IMR-90 (cell line): ENCODE data around the gene SPTSSA. TPM values are rescaled to one million over a fixed set of nuclear protein-coding genes. Genes with fewer than 3 reads are reported as not detected.
A peak's percentile ranks its signal among the peaks of the same experiment; 100 is the strongest.

Source experiments
- ATAC-seq: fragments of 200-7000 bp; cut with Tn5 transposase; 2 replicates; pipeline ENCODE4 v1.9.1; 2020; ENCODE audit warnings: low read depth, mild to moderate bottlenecking, moderate library complexity
- BruUV-seq: library from RNA; stranded (reverse); fragments of 400-500 nt; replicated peaks from 2 replicates; lab custom pipeline; 2021; lab: Mats Ljungman, UMichigan
- CTCF ChIA-PET: fragments of 300-600 bp; formaldehyde crosslinking; extraction: SDS; loops from one replicate; lab custom pipeline; 2021; ENCODE audit warnings: antibody characterized with exemption; lab: Yijun Ruan, JAX
- POLR2A ChIA-PET: fragments of 300-600 bp; sonication (Branson Sonifier 250); formaldehyde crosslinking; loops from one replicate; lab custom pipeline; 2022; ENCODE audit warnings: antibody characterized with exemption; ENCODE audit not compliant: unreplicated experiment; lab: Charles Lee
- DNase-seq: peaks from one replicate; pipeline ENCODE4 v3.0.0; 2013
- H2AFZ ChIP-seq: replicated peaks from 2 replicates; pipeline ENCODE3; 2013; ENCODE audit warnings: low read length, mild to moderate bottlenecking; ENCODE audit not compliant: poor library complexity
- H2AK5ac ChIP-seq: 2 replicates; pipeline ENCODE4 v1.6.1; 2013; ENCODE audit warnings: low read depth, low read length, inconsistent platforms
- H2AK9ac ChIP-seq: replicated peaks from 2 replicates; pipeline ENCODE3; 2013; ENCODE audit warnings: mild to moderate bottlenecking, low read depth, low read length, moderate library complexity; ENCODE audit not compliant: poor library complexity
- H2BK120ac ChIP-seq: 2 replicates; pipeline ENCODE4 v1.6.1; 2013; ENCODE audit warnings: low read depth, low read length, inconsistent platforms
- H2BK15ac ChIP-seq: 3 replicates; pipeline ENCODE4 v1.6.1; 2013; ENCODE audit warnings: low read depth, low read length, inconsistent platforms
- H2BK20ac ChIP-seq: 2 replicates; pipeline ENCODE4 v1.6.1; 2013; ENCODE audit warnings: low read depth, mild to moderate bottlenecking, inconsistent platforms, low read length, moderate library complexity
- H2BK5ac ChIP-seq: 2 replicates; pipeline ENCODE4 v1.6.1; 2013; ENCODE audit warnings: mild to moderate bottlenecking, low read depth, low read length, inconsistent platforms; ENCODE audit not compliant: poor library complexity, severe bottlenecking
- H3K14ac ChIP-seq: replicated peaks from 2 replicates; pipeline ENCODE4 v1.6.1; 2013; ENCODE audit warnings: low read depth, low read length, inconsistent platforms
- H3K18ac ChIP-seq: 2 replicates; pipeline ENCODE4 v1.6.1; 2013; ENCODE audit warnings: low read depth, low read length, control low read depth
- H3K23ac ChIP-seq: 2 replicates; pipeline ENCODE4 v1.6.1; 2013; ENCODE audit warnings: low read depth, low read length, inconsistent platforms
- H3K27ac ChIP-seq: 2 replicates; pipeline ENCODE4 v1.5.1; 2013; ENCODE audit warnings: mild to moderate bottlenecking, control low read depth, low read length; ENCODE audit not compliant: insufficient read depth
- H3K27me3 ChIP-seq: 2 replicates; pipeline ENCODE4 v1.6.1; 2013; ENCODE audit warnings: low read length; ENCODE audit not compliant: control insufficient read depth, insufficient read depth
- H3K36me3 ChIP-seq: 2 replicates; pipeline ENCODE4 v1.6.1; 2013; ENCODE audit warnings: low read length, mixed read lengths; ENCODE audit not compliant: control insufficient read depth, insufficient read depth
- H3K4ac ChIP-seq: 2 replicates; pipeline ENCODE4 v1.6.1; 2013; ENCODE audit warnings: low read depth, low read length, inconsistent platforms
- H3K4me1 ChIP-seq: 2 replicates; pipeline ENCODE4 v1.6.1; 2013; ENCODE audit warnings: low read length, mixed read lengths; ENCODE audit not compliant: control insufficient read depth, insufficient read depth
- H3K4me2 ChIP-seq: 2 replicates; pipeline ENCODE4 v1.6.1; 2013; ENCODE audit warnings: low read depth, mild to moderate bottlenecking, control low read depth, low read length, moderate library complexity
- H3K4me3 ChIP-seq: 2 replicates; pipeline ENCODE4 v1.5.1; 2013; ENCODE audit warnings: low read depth, mild to moderate bottlenecking, control low read depth, low read length, moderate library complexity; ENCODE audit not compliant: insufficient read depth
- H3K56ac ChIP-seq: 2 replicates; pipeline ENCODE4 v1.6.1; 2013; ENCODE audit warnings: low read length, inconsistent platforms; ENCODE audit not compliant: insufficient read depth; ENCODE audit errors: extremely low read depth
- H3K79me1 ChIP-seq, 2 experiments: 2 replicates each; pipeline ENCODE4 v1.6.1; 2013; ENCODE audit warnings: low read length in 2 of 2, inconsistent platforms in 1 of 2, low read depth in 1 of 2
- H3K9ac ChIP-seq: 2 replicates; pipeline ENCODE4 v1.6.1; 2013; ENCODE audit warnings: low read depth, low read length, control low read depth
- H3K9me1 ChIP-seq: 2 replicates; pipeline ENCODE4 v1.6.1; 2013; ENCODE audit warnings: low read length, inconsistent platforms; ENCODE audit not compliant: insufficient read depth
- H3K9me3 ChIP-seq: 2 replicates; pipeline ENCODE4 v1.6.1; 2013; ENCODE audit warnings: low read length; ENCODE audit not compliant: control insufficient read depth, insufficient read depth
- H4K20me1 ChIP-seq: 2 replicates; pipeline ENCODE4 v1.6.1; 2013; ENCODE audit warnings: low read length, inconsistent platforms; ENCODE audit not compliant: insufficient read depth
- H4K5ac ChIP-seq: 2 replicates; pipeline ENCODE4 v1.6.1; 2013; ENCODE audit warnings: mild to moderate bottlenecking, low read depth, low read length, control low read depth
- H4K8ac ChIP-seq, 2 experiments: 2 replicates each; pipeline ENCODE4 v1.6.1; 2013; ENCODE audit warnings: low read depth in 2 of 2, low read length in 2 of 2, control low read depth in 1 of 2, inconsistent platforms in 1 of 2
- H4K91ac ChIP-seq: 2 replicates; pipeline ENCODE4 v1.6.1; 2013; ENCODE audit warnings: low read depth, low read length, inconsistent platforms; ENCODE audit not compliant: insufficient read depth
- BHLHE40 ChIP-seq: fragments of 150-350 bp; IDR thresholded peaks from 2 replicates; pipeline ENCODE4 v1.6.1; 2016; ENCODE audit warnings: mild to moderate bottlenecking, low read depth, low read length
- NFE2L2 ChIP-seq: fragments of 150-350 bp; IDR thresholded peaks from 2 replicates; pipeline ENCODE4 v1.6.1; 2016; ENCODE audit warnings: low read depth, mild to moderate bottlenecking, low read length
- POLR2A ChIP-seq: IDR thresholded peaks from 2 replicates; pipeline ENCODE4 v1.6.1; 2012; ENCODE audit warnings: mild to moderate bottlenecking, low read depth, low read length
- RFX5 ChIP-seq: IDR thresholded peaks from 2 replicates; pipeline ENCODE4 v1.8.0; 2012; ENCODE audit warnings: low read depth, mild to moderate bottlenecking, low read length, moderate library complexity
- SMC3 ChIP-seq: fragments of 150-350 bp; IDR thresholded peaks from 2 replicates; pipeline ENCODE4 v1.6.1; 2016; ENCODE audit warnings: low read depth, mild to moderate bottlenecking, antibody characterized with exemption, low read length, moderate library complexity
- WGBS, 2 experiments: methylation state at CpG; one replicate each; pipeline versions ENCODE4 v1.1.5 to v1.1.7; 2013; ENCODE audit warnings: missing lambda C conversion rate in 2 of 2; ENCODE audit not compliant: insufficient read length in 1 of 2; ENCODE audit errors: extremely low coverage in 2 of 2; 5-methylcytosine and 5-hydroxymethylcytosine counted together
- dilution Hi-C: fragments of 300-500 bp; cut with HindIII; formaldehyde crosslinking; loops from one replicate; pipeline ENCODE4 v1.14.3; 2018; ENCODE audit warnings: low sequenced_read_pairs; ENCODE audit not compliant: unreplicated experiment
- in situ Hi-C: fragments of 300-500 bp; cut with MboI; formaldehyde crosslinking; loops from 3 replicates; pipeline ENCODE4 v1.14.3; 2019; ENCODE audit warnings: low sequenced_read_pairs, inconsistent platforms, mixed read lengths
- intact Hi-C: fragments of 100-400 bp; cut with micrococcal nuclease; formaldehyde crosslinking; loops from 2 replicates; pipeline ENCODE4 v1.10.0; 2022
- polyA plus RNA-seq, 3 experiments: library from polyadenylated mRNA; depleted of rRNA; stranded (reverse); fragments of >200 nt; gene quantifications; 2 replicates each; pipeline ENCODE4 v1.2.3, GENCODE V29; 2012; ENCODE audit warnings: low replicate concordance in 1 of 3
- total RNA-seq: library from RNA; depleted of rRNA; stranded (reverse); fragments of >200 nt; gene quantifications from 2 replicates; pipeline ENCODE4 v1.2.3, GENCODE V29; 2012

The SPTSSA gene
- total and polyA plus RNA-seq, 2 of the 4 experiments (the other 2 are of a cell fraction), result 10.8 to 26.2 TPM

GRCh38 chr14:34438438-34438837 lies 23.6 kb downstream of the SPTSSA start:
- no peak overlapping the region for H2BK120ac ChIP-seq
- WGBS, 2 experiments, result 95% methylated on average over 3 of the region's 4 CpGs; no CpG with 5 or more reads in 1 of the 2 experiments
- DNase-seq, result no peak
- no peak overlapping the region for H2BK5ac ChIP-seq
- H4K20me1 ChIP-seq, result peaks cover 35% of the 10 kb centered on the region
- no peak overlapping the region for H3K23ac ChIP-seq
- no peaks in the 10 kb centered on the region for H3K27me3 ChIP-seq
- dilution Hi-C loops, result no loop called here
- H2AK9ac ChIP-seq, result no peak overlapping the region
- ATAC-seq, result no peak
- no peak overlapping the region for H3K56ac ChIP-seq
- no peak overlapping the region for H3K18ac ChIP-seq
- peaks cover 1% of the 10 kb centered on the region for H3K36me3 ChIP-seq
- ChIA-PET POLR2A (interaction anchor here (0.5 kb wide), 1 partner anchor 10 kb away, joined by 3 read pairs; no protein-coding TSS in a partner anchor), CTCF (no interaction called here)
- BruUV-seq, result no TSS peak
- H2AK5ac ChIP-seq, result no peak overlapping the region
- H2BK20ac ChIP-seq, result no peak overlapping the region
- peaks cover 18% of the 10 kb centered on the region for H3K4me1 ChIP-seq
- no peak overlapping the region for H3K4ac ChIP-seq
- no peak overlapping the region for H2AFZ ChIP-seq
- no peaks in the 10 kb centered on the region for H3K9me3 ChIP-seq
- H3K4me3 ChIP-seq, result no peak overlapping the region
- no peak overlapping the region for H4K8ac ChIP-seq
- no peak overlapping the region for H4K5ac ChIP-seq
- no peak overlapping the region for H3K4me2 ChIP-seq
- peaks cover 29 to 59% of the 10 kb centered on the region in 2 experiments for H3K79me1 ChIP-seq
- no peak overlapping the region for H3K14ac ChIP-seq
- H4K91ac ChIP-seq, result no peak overlapping the region
- in situ Hi-C loops, result no loop called here
- intact Hi-C loops, result no loop called here
- H3K27ac ChIP-seq, result no peak overlapping the region
- no peak overlapping the region for H2BK15ac ChIP-seq
- H3K9me1 ChIP-seq, result peaks cover 9% of the 10 kb centered on the region
- TF ChIP-seq NFE2L2, result peak; percentile 9; the same call in 1 of the 2 replicates
- TF ChIP-seq POLR2A, result no peak
- no peak for TF ChIP-seq RFX5
- no peak for TF ChIP-seq BHLHE40
- TF ChIP-seq SMC3, result no peak
- H3K9ac ChIP-seq, result no peak overlapping the region
